ENCODE measurements around the gene NFILZ.
"Not testable (repeated sequence)": the region's sequence is repeated elsewhere in the genome, so short reads cannot be mapped to it uniquely, and the experiment has no call there.

NFILZ gene

DNA sequence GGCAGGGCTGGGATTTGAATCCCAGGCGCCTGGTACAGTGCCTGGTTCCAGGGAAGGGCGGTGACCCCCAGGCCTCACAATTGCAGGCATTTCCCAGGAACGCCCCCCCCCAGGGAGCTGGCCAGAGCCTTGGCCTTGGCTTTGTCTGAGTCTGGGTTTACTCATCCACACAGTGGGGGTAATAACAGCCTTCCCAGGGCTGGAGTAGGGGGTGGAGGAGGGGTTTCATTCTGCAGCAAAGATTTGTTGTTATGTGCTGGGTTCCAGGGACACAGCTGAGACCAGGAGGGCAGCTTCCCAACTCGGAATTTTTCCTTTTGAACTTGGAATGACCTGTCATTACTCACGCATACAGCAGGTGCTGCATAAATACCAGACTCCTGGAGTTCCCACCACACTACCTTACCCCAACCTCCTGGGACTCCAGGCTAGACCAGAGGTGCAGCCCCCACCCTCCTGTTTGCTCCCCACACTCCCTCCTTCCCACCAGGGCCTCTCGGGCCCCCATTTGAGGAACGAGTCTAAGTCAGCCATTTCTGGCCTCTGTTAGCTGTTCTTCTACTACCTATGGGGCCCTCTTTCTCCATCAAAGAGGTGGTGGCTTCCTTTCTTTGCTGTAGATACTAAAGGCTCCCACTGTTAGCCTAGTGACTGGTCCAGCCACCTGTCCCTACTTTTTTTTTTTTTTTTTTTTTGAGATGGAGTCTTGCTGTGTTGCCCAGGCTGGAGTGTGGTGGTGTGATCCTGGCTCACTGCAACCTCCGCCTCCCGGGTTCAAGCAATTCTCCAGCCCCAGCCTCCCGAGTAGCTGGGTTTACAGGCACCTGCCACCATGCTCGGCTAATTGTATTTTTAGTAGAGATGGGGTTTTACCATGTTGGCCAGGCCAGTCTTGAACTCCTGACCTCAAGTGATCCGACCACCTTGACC lies 18.3 kb upstream of the NFILZ start:
- no peak for DNase-seq

DNA sequence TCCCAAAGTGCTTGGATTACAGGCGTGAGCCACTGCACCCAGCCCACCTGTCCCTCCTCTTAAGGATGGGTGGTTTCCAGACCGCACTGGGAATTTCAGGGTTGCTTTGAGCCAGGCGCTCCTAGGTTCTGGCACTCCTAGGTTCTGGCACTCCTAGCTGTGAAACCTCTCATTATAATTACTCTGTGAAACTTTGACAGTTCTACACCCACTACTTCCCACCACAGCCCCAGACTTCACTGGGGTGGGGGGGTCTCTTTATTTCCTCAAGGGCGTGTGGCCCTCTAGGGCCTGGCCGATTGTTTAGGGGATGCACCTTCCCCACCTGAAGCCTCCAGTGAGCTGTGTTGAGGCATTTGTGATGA lies 17.6 kb upstream of the NFILZ start:
- DNase-seq, result no peak

DNA sequence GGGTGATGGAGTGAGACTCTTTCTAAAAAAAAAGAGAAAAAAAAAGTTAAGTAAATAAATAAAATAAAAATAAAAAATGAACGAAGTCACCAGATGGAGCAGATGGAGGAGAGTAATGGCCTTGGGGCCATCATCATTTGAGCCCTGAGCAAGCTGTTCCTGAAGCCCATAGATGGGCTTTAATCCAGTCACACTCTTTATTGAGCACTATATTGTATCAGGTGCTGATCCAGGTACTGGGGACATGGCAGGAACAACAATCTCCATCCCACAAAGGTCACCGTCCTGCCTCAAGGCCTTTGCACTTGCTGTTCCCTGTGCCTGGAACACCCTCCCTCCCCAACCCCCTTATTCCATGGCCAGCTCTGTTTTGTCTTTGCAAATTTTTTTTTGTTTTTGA lies 16.0 kb upstream of the NFILZ start:
- no peak for DNase-seq

DNA sequence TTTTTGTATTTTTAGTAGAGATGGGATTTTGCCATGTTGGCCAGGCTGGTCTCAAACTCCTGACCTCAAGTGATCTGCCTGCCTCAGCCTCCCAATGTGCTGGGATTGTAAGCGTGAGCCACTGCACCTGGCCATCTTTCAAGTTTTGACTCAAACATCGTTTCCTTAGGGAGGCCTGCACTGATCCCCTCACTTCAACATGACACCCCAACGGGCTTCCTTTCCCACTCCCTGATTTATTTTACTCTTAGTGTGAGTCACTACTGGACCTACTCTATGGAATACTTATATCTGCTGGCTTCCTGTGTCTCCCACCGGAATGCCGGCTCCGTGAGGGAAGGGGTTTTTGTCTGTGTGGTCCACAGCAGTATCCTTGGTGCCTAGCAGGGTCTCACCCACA lies 15.4 kb upstream of the NFILZ start:
- DNase-seq, result no peak

DNA sequence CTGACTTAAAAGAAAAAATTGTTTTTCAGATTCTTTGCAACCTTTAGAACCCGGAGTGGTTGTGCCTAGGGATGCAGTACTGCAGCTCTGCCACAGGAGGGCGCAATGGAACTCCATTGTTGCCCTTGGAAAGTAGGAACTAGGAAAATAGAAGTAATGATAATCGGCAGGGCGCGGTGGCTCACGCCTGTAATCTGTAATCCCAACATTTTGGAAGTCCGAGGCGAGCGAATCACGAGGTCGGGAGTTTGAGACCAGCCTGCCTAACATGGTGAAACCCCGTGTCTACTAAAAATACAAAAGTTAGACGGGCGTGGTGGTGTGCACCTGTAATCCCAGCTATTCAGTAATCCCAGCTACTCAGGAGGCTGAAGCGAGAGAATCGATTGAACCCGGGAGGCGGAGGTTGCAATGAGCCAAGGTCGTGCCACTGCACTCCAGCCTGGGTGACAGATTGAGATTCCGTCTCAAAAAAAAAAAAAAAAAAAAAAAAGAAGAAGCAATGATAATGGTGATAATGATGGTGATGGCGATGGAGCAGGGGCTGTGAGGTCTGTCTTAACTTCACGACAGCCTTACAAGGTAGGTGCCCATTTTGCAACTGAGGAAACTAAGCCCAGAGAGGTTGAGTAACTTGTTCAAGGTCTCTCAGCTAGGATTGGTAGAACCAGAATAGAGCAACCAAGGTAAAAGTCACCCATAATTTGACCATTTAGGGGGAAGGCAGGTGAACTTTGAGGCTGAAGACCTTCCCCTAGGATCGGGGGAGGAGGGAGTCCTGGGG lies 14.4 kb upstream of the NFILZ start:
- DNase-seq, result peak; percentile 26

DNA sequence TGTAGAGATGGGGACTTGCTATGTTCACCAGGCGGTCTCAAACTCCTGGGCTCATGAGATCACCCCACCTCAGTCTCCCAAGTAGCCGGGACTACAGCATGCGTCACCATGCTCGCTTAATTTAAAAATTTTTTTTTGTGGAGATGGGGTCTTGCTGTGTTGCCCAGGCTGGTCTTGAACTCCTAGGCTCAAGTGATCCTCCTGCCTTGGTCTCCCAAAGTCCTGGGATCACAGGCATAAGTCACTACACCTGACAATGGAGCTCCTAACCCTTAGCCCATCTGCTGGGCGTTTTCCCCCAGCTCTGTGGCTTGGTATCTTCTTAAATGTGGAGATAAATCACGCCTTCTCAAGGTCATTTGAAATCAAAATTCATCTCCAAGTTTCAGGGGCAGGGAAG lies 13.6 kb upstream of the NFILZ start:
- DNase-seq, result no peak

DNA sequence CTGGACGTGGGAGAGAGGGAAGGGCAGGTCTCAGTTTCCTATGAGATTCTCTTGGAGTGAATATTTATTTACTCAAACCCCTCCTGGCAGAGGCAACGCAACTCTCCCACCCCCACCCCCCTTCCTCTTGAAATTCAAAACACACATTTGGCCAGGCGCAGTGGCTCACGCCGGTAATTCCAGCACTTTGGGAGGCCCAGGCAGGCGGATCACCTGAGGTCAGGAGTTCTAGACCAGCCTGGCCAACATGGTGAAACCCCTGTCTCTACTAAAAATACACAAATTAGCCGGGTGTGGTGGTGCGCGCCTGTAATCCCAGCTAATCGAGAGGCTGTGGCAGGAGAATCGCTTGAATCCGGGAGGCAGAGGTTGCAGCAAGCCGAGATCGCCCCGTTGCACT lies 13.1 kb upstream of the NFILZ start:
- not testable (repeated sequence) for DNase-seq

DNA sequence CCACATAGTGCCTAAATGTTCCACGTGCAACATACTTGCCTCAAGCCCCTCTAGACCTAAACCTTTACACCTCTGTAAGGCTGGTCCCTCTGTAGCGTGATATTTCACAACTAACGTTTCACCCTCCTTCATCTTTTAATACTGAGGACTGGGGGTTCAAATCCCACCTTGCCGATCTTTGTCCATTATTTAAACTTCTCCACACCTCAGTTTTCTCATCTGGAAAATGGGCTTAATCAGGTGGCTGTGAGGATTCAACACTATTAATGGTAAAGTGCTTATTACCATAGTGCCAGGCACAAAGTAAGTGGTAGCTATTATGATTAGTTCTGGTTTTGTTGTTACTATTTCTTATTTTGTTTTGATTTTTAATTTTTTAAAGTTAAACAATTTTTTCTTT lies 12.4 kb upstream of the NFILZ start:
- no peak for DNase-seq

DNA sequence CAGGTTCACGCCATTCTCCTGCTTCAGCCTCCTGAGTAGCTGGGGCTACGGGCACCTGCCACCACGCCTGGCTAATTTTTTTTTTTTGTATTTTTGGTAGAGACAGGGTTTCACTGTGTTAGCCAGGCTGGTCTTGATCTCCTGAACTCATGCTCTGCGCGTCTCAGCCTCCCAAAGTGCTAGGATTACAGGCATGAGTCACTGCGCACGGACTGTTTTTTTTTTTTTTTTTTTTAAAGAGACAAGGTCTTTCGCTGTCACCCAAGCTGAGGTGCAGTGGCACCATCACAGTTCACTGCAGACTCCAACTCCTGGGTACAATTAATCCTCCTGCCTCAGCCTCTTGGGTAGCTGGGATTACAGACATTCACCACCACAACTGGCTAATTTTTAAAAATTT lies 11.7 kb upstream of the NFILZ start:
- DNase-seq, result no peak

DNA sequence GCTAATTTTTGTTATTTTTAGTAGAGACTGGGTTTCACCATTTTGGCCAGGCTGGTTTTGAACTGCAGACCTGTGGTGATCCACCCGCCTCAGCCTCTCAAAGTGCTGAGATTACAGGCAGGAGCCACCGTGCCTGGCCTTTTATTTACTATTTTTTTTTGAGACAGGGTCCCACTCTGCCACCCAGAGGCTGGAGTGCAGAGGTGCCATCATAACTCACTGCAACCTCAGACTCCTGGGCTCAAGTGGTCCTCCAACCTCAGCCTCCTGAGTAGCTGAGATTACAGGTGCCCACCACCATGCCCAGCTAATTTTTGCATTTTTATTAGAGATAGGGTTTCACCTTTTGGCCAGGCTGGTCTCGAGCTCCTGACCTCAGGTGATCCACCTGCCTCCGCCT lies 7.5 kb upstream of the NFILZ start:
- DNase-seq, result not testable (repeated sequence)

DNA sequence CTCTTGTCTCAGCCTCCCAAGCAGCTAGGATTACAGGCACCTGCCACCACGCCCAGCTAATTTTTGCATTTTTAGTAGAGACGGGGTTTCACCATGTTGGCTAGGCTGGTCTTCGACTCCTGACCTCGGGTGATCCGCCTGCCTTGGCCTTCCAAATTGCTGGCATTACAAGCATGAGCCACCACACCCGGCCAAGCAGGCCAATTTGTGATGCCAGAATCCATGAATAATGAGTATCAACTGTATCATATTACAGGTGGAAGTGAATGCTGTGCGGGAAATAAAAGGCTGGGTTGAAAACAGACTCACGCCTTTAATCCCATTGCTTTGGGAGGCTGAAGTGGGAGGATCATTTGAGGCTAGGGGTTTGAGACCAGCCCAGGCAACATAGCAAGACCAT lies 3.6 kb upstream of the NFILZ start:
- DNase-seq, result no peak

DNA sequence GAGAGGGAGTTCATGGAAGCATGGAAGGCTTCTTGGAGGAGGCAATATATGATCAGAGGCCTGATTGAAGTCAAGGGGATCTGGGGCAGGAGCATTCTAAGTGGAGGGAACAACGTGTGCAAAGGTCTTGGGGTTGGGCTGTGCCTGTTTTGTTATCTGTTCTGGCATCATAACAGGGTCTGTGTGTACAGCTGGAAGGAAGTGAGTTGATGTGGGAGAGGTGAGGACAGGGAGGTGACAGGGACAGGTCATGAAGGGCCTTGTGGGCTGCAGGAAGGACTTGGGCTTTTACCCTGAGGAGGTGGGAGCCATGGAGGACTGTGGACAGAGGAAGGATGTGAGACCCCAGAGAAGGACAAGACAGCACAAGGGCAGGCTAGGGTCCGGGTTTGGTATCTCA lies 1.2 kb upstream of the NFILZ start:
- DNase-seq, result no peak

DNA sequence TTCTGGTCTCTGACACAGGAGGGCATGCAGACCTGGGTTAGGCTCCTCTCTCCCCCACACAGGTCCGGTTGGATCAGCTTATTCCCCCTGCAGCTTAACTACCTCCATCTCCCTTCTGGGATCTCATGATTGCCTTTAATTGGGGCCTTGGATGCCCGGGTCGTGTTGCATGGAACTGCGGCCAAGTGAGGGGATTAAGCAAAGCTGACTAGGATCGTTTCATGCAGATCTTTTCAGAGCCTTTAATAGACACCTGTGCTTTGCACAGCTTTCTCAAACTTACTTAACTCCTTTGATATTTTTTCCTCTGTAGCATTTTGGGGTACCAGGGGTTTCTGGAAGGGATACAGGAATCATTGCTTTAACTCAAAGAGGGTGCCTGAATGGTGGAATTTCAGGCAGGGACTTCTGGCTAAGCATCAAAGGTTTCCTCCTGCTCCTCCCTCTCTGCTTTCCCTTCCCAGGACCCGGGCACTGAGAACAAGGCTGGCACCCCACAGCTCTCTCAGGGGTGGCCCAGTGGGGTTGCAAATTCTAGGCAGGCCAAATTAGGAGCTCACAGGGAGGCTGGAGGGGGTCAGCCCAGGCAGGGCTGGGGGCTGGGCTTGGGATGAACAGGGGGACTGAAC lies 477 bp downstream of the NFILZ start:
- DNase-seq, result no peak

DNA sequence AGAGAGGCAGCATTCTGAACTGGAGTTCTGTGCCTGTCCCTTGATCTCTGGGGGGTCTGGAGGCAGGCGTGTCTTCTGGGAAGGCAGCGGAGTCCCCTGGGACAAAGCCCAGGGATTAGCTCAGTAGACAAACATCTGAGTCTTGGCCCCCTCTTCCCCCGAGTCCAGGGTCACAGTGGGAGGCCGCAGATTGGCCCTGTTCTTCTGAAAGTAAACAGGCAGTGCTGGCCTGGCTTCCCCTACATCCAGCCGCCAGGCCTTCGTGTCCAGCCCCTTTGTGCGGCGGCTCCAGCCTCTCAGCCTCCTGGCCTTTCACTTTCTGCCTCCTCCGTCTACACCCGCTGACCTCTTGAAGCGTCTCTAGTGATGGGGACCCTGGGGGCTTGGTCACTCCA lies 989 bp downstream of the NFILZ start:
- peak; percentile 35 for DNase-seq

DNA sequence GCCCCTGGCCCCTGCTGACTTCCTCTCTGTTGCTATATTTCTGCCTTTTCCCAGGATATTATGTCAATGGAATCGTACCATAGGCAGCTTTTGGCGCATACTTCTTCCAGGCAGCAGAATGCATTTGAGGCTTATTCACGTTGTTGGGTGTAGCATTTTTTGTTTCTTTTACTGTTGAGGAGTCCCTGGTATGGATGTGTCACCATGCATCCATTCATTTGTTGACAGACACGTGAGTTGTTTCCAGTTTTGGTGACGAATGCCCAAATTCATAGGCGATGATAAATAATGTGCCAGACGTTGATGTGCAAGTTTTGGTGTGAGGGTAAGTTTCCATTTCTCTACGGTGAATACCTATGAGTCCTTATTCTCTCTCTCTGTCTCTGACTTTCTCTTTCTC lies 5.0 kb downstream of the NFILZ start:
- no peak for DNase-seq

DNA sequence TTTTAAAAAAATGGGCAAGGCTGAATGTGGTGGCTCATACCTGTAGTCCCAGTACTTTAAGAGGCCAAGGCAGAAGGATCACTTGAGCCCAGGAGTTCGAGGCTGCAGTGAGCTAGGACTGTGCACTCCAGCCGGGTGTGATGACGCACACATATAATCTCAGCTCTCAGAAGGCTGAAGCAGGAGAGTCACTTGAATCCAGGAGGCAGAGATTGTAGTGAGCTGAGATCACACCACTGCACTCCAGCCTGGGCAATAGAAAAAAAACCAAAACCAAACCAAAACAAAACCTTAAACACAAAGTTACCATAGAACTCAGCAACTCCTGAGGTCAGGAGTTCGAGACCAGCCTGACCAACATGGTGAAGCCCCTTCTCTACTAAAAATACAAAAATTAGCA lies 6.6 kb downstream of the NFILZ start:
- DNase-seq, result not testable (repeated sequence)

DNA sequence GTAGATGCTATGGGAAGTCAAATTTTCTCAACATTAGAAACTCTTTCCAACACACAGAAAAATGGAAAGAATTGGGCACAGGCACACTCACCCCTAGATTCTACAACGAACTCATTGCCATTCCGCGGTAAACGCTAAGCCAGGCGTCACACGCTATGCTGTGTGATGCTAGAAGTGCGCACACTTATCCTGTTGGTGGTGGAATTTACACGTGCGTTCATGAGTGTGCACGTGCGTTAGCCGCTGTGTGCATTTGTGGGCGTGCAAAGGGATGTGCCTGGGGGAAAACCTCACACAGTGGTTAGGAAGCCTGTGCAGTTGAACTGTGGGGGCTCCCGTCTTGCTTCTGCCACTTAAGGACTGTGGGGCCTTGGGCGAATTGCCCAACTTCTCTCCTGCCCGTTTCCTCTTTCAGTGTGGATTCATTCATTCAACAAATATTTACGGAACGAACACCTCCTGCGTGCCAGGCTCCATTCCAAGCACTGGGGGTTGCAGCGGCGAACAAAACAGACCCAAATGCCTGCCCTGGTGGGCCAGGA lies 7.7 kb downstream of the NFILZ start:
- DNase-seq, result no peak

DNA sequence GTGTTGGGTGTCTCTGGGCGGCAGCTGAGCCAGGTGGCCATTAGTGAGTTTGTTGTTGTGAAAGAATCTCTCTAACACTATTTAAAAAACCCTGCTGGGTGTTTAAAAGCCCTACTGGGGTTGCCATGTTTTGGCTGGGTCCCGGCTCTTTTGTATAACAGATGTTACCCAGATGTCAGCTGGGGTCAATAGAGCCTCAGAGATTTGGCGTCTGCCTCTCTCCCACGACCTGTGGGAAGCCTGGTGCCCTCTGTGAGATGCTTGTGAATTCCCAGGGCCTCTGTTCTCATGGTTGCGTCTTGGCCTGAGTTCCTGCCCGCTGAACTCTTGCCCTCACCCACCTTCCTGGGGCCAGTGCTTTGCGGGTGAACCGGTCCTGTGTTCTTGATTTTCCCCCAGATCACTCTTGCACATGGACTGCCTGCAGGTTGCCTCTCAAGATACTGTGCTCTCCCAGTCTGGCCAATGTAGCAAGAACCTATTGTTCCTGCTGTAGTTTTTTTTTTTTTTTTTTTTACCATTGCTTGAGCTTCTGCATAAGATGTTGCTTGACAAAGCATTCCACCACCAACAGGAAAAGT lies 9.5 kb downstream of the NFILZ start:
- no peak for DNase-seq

DNA sequence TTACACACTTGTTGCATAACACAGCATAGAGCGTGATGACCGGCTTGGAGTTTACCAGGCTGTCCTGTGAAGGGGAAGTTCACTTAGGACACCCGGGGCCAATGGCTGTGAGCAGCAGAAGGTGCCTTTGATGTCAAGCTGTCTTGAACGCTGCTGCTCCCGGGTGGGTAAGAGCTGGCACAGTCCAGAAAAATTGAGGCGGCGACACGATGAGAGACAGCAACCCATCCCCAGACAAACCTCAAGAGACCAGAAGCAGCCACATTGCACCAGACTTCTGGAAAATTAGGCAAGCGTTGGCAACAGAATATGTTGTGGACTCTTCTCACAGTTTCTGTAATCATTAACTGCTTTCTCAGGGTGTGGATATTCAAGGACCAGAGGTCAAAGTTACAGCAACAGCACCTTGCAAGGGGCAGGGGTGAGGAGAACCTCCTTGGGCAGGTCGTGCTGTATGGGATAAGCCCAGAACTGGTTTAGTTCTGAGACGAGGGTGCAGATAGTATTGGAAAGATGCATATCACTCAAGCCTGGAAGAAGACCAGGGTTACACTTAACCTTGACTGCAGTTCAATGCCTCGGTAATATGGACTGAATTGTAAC lies 10.1 kb downstream of the NFILZ start:
- DNase-seq, result no peak

DNA sequence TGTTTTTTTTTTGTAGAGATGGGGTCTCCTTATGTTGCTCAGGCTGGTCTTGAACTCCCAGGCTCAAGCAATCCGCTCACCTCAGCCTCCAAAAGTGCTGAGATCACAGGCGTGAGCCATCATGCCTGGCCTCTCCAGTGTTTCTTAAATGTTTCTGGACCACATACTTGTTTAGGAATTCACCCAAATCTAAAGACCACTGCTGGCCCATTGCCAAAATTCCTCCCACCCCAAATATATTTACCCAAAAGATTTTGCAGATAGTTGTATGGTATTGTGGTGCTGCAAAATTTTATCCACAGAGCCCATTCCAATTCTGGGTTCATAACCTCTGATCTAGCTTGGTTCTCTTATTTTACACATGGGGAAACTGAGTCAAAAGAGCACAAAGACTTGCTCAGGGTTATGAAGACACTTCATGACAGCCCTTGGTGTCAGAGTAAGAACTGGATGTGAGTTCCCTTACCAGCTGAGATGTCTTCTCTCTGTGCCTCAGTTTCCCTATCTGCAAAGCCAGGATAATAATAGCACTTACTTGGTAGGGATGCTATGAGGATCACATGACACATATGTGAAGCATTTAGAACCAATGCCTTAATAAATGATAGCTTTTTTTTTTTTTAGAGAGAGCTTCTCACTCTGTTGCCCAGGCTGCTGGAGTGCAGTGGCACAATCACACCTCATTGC lies 10.9 kb downstream of the NFILZ start:
- no peak for DNase-seq

DNA sequence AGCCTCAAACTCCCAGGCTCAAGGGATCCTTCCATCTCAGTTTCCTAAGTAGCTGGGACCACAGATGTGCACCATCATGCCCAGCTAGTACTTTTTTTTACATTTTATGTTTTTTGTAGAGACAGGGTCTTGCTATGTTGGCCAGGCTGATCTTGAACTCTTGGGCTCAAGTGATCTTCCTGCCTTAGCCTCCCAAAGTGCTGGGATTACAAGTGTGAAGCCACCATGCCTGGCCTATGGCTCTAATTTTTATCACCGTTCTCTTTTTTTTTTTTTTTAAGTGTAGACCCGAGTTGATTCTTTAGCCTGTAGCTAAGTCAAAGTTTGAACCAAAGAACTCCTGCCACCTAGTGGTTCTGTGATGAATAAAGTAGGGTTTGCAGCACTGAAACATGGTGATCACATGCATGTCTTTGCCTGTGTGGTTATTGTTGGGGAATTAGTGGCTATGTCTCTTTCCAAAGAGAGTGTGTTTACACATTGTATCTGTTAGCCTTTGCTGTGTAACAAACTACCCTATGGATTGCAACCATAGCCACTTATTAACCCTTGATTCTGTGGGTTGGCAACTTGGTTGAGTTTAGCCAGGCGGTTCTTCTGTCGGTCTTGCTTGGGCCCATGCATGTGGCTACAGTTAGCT lies 11.6 kb downstream of the NFILZ start:
- DNase-seq, result no peak

DNA sequence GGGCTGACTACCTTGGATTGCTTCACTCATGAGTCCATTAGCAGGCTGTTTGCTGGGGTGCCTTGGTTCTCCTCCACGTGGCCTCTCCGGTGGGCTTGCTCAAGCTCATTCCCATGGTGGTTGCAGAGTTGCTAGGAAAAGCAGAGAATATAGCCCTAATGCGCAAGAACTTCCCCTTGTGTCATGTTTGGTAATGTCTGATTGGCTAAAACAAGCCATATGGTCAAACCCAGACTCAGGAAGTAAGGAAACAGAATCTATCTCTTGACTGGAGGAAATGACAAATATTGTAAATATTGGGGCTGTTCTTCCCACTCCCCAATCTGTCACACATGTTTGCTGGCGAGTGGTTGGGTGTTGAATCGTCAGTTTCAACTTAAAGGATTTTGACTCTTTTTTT lies 12.1 kb downstream of the NFILZ start:
- DNase-seq, result no peak

Data from midbrain (tissue), 1 donor.